ENCODE measurements around the gene TSPAN10.
"Not testable (repeated sequence)": the region's sequence is repeated elsewhere in the genome, so short reads cannot be mapped to it uniquely, and the experiment has no call there.

TSPAN10 gene

DNA sequence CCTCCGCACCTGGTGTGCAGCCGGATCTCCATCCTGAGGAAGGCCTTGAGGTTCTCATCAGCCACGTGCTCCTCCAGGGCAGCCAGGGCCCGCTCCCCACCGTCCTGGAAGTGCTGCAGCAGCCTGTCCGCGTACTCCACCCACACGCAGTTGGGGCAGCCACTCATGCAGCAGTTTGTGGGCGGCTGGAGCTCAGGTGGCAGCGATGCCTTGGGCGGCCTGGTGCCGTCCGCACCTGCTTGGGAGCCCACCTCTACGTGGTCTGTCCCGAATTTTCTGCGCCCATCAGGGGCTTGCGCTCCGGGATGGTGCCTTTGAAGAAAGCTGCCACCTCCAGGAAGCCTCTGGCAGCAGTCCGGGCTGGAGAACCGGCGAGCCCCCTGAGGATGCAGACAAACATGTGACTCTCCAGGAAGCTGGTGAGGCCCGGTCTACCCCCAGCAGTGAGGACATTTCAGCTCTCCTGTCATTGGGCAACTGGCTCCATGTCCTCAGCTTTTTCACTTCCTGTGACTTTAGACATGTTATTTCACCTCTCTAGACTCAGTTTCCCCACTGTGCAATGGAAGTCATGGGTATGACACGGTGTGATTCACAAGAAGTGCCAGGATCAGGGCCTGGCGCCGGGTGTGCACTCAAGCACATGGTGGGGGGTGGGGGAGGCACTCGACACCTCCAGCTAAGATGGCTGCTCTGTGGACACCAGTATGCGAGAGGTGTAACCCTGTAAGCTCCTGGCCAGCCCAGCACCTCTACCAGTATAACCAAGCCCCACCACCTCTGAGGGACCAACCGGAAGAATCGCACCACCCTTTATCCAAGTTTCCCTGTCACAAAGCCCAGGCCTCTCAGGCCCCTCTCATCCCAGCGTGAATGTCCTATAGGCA, 28.5 kb downstream of the TSPAN10 start:
- no peak for DNase-seq

DNA sequence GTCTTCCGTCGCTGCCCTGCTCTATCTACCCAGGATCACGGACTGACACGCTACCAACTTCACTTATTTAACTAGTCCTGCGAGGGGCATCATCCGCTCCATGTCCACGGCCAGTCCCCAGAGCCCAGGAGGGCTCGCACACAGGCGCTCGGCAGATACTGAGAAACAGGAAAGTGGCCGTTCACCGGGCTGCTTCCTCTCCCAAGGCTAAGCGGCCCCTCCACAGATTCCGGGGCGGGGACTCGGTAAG, 29.0 kb downstream of the TSPAN10 start:
- DNase-seq: no peak

DNA sequence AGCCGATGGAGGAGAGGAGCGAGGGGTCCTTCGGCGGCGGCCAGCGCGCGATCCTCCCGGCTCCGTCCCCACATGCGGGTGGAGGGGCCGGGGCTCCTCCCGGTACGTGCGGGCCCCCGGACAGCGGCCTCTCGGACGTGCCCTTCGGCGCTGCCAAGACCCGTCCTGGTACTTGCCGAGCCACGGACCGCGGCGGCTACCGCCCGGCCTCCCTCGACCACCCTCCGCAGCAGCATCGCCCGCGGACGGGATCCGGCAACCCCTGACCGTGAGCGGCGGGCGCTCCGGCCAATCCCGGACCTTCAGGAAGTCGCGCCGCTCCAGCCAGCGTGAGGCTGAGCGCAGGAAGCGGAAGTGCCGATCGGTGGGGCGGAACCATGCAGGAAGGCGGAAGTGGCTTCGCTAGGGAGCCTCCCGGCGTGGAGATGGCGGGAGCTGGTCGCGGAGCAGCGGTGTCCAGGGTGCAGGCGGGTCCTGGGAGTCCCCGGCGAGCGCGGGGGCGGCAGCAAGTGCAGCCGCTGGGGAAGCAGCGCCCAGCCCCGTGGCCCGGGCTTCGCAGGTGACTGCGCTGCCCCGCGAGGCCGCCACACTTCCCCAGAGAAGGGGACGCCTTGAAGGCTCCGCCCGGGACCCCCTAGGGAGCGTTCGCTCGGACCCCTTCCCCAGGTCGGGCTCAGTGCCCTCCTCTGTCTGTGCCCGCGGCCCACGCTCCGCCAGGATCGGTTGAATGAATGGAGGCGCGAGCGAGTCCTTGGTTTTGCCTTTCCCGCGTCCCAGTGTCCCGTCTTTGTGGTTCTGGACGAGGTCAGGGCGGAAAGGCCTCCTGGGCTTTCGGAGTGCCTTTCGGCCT, 29.6 kb downstream of the TSPAN10 start, which contains the start of the genes CCDC137 and OXLD1:
TSS of gene CCDC137 (plus strand) at position 396 of the 850 bp plus-strand sequence. CDS start at position 426, 30 bp downstream.
TSS of gene OXLD1 (minus strand) at position 264 of the 850 bp plus-strand sequence. CDS start at position 236, 28 bp downstream.
- DNase-seq: peak; percentile 85

DNA sequence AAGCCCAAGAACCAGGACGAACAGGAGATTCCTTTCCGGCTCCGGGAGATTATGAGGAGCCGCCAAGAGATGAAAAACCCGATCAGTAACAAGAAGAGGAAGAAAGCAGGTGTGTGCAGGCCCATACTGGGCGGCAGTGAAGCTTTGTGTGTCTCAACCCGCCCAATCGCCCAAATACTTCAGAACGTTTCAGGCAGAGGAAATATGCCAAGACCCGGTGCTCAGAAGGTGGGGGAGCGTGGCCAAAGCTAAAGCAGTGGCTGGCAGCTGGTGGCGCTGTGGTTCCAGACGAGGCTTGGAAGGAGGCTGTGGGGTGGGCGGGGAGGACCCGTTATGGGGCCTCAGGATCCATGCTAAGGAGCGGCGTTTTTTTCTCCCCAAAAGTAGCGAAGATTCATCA, 30.8 kb downstream of the TSPAN10 start:
- no peak for DNase-seq

DNA sequence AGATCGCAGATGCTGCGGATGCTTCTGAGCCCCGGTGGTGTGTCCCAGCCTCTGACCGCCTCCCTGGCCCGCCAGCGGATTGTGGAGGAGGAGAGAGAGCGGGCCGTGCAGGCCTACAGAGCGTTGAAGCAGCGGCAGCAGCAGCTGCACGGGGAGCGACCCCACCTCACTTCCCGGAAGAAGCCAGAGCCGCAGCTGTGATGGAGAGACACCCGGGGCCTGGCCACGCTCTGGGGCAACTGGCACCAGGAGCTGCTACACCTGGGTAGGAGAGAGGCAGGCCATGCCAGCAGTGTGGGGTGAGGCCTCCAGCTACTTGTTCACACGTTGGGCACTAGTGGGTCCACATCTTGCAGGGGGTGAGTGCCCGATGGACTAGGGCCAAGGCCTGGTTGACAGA, 35.5 kb downstream of the TSPAN10 start:
- DNase-seq: no peak

DNA sequence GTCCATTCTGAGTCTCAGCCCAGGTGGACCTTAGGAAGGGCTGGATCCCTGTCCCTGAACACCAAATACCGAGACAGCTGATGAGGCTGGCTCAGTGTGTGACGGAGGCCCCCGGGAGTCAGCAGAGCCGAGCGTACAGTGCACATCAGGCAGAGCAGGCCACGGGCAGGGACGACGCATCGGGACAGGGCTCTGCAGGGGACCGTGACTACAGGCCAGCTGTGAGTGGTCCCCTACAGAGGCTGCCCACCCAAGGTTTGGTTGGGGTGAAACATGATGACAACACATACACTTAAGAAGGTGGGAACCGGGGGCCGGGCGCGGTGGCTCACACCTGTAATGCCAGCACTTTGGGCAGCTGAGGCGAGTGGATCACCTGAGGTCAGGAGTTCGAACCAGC, 36.0 kb downstream of the TSPAN10 start:
- DNase-seq: no peak

DNA sequence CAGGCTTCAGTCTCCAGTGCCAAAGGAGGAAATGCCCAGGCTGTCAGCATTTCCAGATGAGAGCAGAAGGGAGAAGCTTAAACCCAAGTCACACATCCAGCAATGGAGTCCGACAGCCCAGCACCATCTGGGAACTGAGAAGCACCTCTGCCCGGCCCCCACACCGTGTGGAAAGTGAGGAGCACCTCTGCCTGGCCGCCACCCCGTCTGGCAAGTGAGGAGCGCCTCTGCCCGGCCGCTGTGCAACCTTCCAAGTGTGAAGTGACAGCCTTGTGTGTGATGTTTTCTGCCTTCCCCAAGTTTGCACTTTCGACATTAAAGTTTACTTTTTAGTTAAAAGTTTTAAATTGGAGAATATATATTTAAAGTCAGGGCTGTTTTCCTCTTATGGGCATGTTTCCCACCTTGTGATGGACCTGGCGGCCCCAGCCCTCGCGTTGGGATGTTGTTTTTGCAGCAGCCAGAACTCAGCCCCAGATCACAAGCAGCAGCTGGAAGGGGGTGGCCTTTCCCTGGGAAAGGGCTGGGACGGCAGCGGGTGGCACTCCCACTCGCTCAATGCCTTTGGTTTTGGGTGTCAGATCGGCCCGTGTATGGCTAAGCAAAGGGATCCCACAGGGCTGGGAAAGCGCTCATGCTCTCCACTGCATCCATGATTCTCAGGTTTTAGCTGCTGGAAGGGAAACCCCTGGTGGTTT, 36.7 kb downstream of the TSPAN10 start:
- DNase-seq: no peak

DNA sequence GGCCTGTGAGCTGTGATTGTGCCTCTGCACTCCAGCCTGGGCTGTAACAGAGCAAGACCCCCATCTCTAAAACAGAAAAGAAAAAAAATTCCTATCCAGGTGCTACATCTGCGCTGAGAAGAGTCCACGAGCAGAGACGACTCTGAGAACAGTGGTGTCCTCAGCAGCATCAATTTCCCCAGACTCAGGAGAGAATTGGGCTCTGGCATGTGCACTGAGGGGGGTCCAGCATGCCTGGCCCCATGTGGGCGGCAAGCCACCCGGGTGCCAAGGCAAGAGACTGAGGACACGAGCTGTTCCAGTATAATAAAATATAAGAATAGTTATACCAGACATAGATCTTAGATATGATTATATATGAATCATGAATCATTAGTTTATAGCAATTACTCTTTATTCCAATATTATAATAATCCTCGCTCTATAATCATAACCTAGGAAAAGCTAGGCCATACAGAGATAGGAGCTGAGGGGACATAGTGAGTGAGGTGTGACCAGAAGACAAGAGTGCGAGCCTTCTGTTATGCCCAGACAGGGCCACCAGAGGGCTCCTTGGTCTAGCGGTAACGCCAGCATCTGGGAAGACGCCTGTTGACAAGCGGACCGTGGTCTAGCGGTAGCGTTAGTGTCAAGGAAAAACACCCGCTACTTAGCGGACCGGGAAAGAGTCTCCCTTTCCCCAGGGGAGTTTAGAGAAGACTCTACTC, 38.7 kb downstream of the TSPAN10 start:
- DNase-seq: not testable (repeated sequence)

DNA sequence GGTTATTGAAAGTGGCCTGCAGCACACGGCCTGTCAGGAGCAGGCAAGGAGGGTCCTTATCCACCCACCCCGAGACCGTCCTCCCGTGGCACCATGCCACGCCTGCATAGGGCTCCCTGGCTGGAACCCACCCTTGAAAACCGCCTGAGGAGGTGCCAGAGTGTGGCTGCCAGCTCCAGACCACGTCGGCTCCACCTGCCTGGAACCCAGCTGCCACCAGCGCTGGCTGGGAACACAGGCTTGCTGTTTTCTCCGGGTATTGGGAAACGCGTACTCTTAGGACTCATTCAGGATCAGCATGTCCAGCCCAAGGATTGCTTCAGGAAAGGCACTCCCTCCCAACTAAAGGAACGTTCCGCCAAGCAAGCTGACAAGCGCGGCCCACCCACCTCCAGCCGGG, 39.9 kb downstream of the TSPAN10 start:
- DNase-seq: no peak

DNA sequence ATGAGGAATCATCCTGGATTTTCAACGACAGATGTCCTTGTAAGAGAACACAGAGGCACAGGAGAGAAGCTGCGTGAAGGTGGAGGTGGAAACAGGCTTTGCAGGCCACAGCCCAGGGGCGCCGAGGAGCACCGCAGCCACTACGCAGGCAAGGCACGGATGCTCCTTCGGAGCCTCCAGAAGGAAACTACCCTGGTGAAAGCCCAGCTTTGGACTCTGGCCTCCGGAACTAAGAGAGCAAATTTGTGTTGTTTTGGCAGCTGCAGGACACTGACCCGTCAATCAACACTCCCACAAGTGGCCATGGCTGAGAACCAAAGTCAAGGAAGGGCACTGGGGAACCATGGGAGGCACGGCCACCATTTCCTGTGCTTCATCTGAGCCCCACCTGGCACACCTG, 43.2 kb downstream of the TSPAN10 start:
- DNase-seq: no peak

DNA sequence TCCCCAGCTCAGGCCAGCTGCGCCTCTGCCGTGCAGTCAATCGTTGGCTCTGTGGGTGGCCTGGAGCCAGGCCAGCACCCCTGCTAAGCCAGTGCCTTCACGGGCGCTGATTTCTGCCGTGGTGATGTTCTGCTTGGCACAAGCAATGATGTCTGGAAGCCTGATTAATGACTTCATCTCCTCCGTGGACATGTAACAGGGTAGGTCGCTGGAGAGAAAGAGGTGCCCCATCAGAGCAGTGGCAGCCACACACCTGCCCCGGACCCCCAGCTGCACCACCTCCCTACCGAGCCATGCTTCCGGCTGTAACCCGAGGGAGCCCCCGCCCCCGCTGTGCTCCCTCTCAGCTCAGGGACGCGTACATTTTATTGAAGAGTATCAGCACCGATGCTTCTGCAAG, 44.7 kb downstream of the TSPAN10 start:
- no peak for DNase-seq

DNA sequence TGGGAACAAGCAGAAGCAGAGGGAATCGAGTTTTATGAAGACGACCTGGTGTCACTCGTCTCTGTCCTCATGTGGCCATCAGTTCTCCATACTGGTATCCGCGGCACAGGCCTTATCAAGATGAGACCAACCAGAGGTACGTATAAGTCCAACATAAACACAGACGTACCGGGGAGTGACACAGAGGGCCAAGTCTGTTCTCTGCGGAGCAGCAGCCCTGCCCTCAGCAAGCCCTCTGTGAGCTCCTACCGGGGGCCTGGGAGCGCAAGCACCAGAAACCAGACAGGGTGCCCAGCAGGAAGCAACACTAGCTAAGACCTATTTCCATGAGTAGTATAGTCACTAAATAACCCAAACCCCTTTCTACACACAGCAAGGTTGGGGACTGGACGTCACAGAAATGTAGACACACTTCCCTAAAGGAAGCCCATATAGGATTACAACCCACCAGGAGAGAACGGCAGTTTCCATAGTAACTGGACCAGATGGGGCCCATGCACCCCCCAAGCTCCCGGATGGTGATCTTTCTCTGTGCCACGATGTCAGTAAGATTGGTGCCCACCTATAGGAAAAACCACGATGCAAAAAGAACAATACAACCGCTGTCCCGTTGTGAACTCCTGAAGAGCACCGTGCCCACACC, 45.7 kb downstream of the TSPAN10 start:
- DNase-seq: no peak

DNA sequence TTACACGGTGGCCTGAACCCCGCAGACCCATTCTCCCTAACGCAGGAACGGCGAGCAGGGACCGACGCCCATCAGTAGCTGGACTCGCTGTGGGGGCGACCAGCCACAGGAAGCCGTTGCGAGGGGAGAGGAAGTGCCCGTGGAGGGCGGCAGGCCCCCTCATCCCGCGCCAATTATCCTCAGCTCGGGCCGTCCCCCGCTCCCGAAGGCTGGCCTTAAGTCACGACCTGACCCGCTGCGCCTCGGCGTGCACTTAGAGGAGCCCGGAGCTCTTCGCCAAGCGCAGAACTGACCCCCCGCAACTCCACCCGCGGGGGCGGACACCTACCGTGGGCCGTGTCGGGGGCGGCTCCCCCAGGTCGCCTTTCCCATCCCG, 46.2 kb downstream of the TSPAN10 start:
- no peak for DNase-seq

DNA sequence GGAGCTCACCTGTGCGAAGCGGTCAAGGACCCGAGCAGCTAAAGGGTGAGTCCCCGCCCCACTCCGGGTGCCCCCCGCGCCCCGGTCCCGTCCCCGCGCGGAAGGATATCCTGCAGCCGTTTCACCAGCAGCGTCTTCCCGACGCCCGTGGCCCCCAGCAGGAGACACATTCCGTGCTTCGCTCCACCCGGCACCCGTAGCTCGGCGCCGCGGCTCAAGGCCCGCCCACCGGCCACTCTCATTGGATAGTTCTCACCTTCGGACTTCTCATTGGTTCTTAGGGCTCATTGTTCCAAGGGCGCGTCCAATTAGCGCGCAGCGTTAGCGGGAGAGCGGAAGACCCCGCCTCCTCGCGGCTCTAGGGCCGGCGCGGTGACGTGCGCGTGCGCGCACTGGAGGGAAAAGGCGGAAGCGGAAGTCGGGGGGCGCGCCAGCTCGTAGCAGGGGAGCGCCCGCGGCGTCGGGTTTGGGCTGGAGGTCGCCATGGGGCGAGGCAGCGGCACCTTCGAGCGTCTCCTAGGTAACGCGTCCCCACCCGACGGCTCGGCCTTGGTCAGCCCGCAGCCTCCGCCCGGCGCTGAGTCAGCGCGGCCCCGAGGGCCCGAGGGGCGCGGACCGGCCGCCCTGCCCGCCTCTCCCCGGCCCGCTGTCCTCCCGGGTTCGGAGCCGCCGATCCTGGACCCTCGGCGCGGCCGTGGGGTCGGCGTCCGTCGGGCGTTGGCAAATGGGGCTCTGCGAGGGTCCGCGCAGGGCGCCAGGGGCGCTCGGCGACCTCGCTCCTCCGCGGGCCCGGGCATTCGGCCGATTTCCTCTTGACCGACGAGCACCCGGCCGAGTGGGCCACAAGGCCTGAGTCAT, 46.8 kb downstream of the TSPAN10 start, which contains the start of the genes ARL16 and HGS:
TSS of gene ARL16 (minus strand) at position 214 of the 858 bp plus-strand sequence. CDS start at position 170, 44 bp downstream.
TSS of gene HGS (plus strand) at position 428 of the 858 bp plus-strand sequence. CDS start at position 484, 56 bp downstream.
- DNase-seq: peak; percentile 98

DNA sequence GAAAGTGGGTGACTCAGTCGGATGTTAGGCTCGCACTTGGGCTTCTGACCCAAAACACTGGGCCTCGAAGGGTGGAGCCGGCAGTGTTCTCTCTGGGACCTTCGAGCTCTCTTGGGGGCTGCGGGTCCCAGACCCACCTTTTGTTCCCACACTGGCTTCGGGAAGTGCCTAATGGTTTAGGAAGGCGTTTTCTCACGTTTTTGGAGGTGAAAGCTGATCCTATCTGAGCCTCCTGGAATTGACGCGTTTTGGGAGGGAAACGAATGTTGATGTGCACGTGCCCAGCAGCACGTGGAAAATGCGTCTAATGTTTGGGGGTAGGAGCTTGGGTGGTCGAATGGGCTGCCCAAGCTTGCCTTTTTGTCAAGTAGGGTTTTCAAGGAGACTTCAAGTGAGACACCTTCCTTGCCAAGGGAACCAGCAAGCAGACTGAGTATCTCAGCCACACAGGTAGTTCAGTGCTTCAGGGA, 47.5 kb downstream of the TSPAN10 start:
- DNase-seq: no peak

DNA sequence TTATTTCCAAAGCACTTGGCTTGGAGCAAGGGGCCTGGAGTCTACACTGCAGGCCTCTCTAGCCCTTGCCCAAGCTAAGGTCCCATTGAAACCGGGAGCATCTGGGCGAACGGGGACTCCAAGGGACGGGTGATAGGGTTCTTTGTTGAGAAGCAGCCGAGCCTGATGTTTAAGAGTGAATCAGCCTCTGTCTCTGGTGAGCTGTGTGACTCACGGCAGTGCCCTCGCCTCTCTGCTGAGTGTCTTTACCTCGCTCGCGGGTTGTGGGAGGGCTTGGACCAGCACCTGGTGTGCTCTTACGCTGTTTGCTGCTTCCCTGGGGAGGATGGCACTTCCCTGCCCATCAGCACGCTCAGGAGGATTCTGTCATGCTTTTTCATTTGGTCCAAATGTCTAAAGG, 48.1 kb downstream of the TSPAN10 start:
- no peak for DNase-seq

DNA sequence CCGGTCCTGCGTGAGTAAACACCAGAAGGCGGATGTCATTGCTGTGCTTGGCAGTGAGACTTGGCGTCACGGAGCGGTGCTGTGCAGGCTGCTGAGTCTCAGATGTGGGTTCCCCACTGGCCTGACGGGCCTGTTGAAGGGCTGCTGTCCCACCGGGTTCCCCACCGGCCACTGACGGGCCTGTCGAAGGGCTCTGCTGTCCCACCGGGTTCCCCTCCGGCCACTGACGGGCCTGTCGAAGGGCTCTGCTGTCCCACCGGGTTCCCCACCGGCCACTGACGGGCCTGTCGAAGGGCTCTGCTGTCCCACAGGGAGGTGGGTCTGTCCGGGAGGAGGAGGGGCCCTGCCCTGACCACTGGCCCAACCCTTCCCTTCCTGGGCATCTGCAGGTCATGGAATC, 49.6 kb downstream of the TSPAN10 start:
- no peak for DNase-seq

DNA sequence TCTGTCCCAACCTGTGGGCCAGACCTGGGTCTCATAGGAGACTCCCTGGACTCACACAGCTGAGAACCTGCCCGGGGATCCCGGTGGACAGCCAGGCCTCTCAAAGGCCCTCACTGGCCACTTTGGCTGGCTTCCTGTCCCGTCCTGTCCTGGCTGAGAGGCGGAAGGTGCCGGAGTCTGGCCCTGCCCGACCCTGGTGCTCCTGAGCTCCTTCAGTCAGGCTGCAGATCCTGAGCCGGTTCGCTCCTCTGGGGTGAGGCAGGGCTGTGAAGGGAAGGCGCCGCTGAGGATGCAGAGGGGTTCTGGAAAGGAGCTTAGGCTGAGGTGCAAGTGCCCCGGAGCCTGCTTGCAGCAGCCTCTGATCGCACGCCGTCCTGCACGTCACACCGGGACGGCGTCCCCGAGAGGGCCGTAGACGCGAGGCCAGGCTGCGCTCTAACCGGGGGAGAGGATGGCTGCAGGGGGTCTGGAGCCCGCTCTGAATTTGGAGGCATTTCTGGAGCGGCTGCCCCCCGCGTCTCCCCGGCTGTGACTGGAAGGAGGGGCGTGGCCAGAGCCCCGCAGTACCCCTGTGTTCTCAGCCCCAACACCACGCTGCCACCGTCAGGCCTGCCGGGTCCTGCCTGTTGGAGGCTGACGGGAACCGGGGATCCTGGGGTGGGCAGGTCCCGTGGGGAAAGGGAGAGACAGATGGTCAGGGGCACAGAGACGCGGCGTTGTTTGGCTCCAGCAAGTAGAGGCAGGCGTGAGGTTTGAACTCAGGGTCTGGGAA, 51.0 kb downstream of the TSPAN10 start:
- DNase-seq: no peak

DNA sequence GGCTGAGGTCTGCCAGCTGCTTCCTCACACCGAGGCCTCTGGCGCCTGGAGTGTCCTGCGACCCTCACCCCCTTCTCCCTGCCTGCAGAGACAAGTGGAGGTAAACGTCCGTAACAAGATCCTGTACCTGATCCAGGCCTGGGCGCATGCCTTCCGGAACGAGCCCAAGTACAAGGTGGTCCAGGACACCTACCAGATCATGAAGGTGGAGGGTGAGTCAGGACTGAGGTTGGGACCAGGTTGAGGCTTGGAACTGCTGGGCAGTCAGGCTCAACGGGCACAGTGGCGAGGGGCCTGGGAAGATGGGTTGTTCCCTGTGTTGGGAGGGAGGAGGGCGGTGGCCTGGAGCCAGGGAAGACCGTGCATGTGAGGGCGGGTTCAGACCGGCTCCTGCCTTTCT, 51.6 kb downstream of the TSPAN10 start:
- no peak for DNase-seq

DNA sequence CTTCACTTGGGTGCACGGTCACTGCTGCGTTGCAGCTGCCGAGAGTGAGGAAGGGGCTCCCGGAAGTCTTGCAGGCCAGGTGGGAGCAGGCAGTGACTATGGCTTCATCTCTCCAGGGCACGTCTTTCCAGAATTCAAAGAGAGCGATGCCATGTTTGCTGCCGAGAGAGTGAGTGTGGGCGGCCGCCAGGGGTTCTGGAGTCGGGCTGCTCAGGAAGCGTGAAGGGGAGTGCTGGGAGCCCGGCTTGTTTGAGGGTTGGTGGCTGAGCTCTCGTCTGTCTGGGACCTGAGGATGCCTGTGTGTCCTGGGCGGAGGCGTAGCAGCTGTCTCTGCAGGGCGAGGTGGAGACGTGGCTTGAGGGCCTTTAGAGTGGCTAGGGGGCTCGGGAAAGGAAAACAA, 53.1 kb downstream of the TSPAN10 start:
- DNase-seq: no peak

Measured in NCI-H1436 treated with DMSO at 0.1 percent for 48 hours (cell line).